HepG2 (cell line): ENCODE measurements around the gene SP6. TPM values are rescaled to one million over a fixed set of nuclear protein-coding genes. Genes with fewer than 3 reads are reported as not detected.
A peak's percentile ranks its signal among the peaks of the same experiment; 100 is the strongest.

ENCODE experiments used
- ATAC-seq: fragments of 200-7000 bp; cut with Tn5 transposase; 3 replicates; pipeline ENCODE4 v1.9.1; 2020; ENCODE audit warnings: mild to moderate bottlenecking, moderate library complexity
- BruUV-seq: library from RNA; stranded (reverse); fragments of 400-500 nt; replicated peaks from 2 replicates; lab custom pipeline; 2021; lab: Mats Ljungman, UMichigan
- CTCF ChIA-PET: fragments of 300-600 bp; formaldehyde crosslinking; extraction: SDS; loops from one replicate; lab custom pipeline; 2021; ENCODE audit warnings: low total read pairs, inconsistent platforms, low intra/inter-chr PET ratio; lab: Yijun Ruan, JAX
- POLR2A ChIA-PET: fragments of 350-600 bp; sonication (Branson Sonifier 250); formaldehyde crosslinking; loops from one replicate; lab custom pipeline; 2020; ENCODE audit warnings: antibody characterized with exemption, inconsistent platforms; lab: Yijun Ruan, JAX
- DNase-seq: peaks from one replicate; pipeline ENCODE4 v3.0.0-alpha.2; 2015; ENCODE audit warnings: low spot score
- FAIRE-seq: peaks from 3 replicates; lab custom pipeline; 2011; peaks lifted over from hg19 to GRCh38; lab: Jason Lieb, UNC
- H2AFZ ChIP-seq: one replicate; pipeline ENCODE4 v1.6.1; 2011; ENCODE audit warnings: low read length, inconsistent platforms
- H3K27ac ChIP-seq: fragments of 300-600 bp; 3 replicates; pipeline ENCODE4 v1.8.0; 2011; ENCODE audit warnings: mixed run types, mild to moderate bottlenecking, mixed read lengths, low read length, inconsistent platforms; ENCODE audit not compliant: insufficient read depth; ENCODE audit errors: extremely low read length
- H3K27me3 ChIP-seq, 2 experiments: fragments of 200-600 bp in 1 of 2; 2 replicates in 1 of 2; 3 replicates in 1 of 2; pipeline versions ENCODE4 v1.6.0 to v1.8.0; 2011; ENCODE audit warnings: low read length in 2 of 2, mild to moderate bottlenecking in 2 of 2, moderate library complexity in 2 of 2, inconsistent platforms in 1 of 2; ENCODE audit not compliant: insufficient read depth in 2 of 2, control insufficient read depth in 1 of 2
- H3K36me3 ChIP-seq, 2 experiments: fragments of 200-600 bp in 1 of 2; replicated peaks in 1 of 2; 2 replicates in 1 of 2; 3 replicates in 1 of 2; pipeline versions ENCODE4 v1.5.1 to v1.8.0; 2011; ENCODE audit warnings: low read length in 2 of 2, inconsistent platforms in 1 of 2; ENCODE audit not compliant: insufficient read depth in 2 of 2, control insufficient read depth in 1 of 2
- H3K4me1 ChIP-seq: 2 replicates; pipeline ENCODE4 v1.5.1; 2012; ENCODE audit warnings: low read length, inconsistent platforms; ENCODE audit not compliant: insufficient read depth
- H3K4me2 ChIP-seq: 2 replicates; pipeline ENCODE4 v1.6.0; 2011; ENCODE audit warnings: low read depth, low read length, inconsistent platforms
- H3K4me3 ChIP-seq, 3 experiments: fragments of 200-600 bp in 1 of 3; sonication (generic), shearing (Covaris generic) in 1 of 3; replicated peaks in 1 of 3; 2 replicates each; pipeline ENCODE4 v1.5.1; 2011 to 2016; ENCODE audit warnings: low read length in 3 of 3, inconsistent platforms in 2 of 3, low read depth in 2 of 3, mild to moderate bottlenecking in 2 of 3, control low read depth in 1 of 3, mixed read lengths in 1 of 3; ENCODE audit not compliant: insufficient read depth in 1 of 3
- H3K79me2 ChIP-seq: one replicate; pipeline ENCODE4 v1.6.1; 2011; ENCODE audit warnings: low read length, inconsistent platforms; ENCODE audit not compliant: insufficient read depth
- H3K9ac ChIP-seq: 2 replicates; pipeline ENCODE4 v1.6.0; 2011; ENCODE audit warnings: mild to moderate bottlenecking, low read depth, low read length, inconsistent platforms; ENCODE audit not compliant: insufficient read depth
- H3K9me3 ChIP-seq: 2 replicates; pipeline ENCODE4 v1.5.1; 2012; ENCODE audit warnings: mild to moderate bottlenecking, low read length
- H4K20me1 ChIP-seq: 2 replicates; pipeline ENCODE4 v1.6.0; 2011; ENCODE audit warnings: inconsistent platforms, mild to moderate bottlenecking, low read length, moderate library complexity; ENCODE audit not compliant: insufficient read depth
- BCL6 ChIP-seq: IDR thresholded peaks from 2 replicates; pipeline ENCODE4 v1.6.1; 2016; ENCODE audit warnings: missing genetic modification reagents, missing compliant biosample characterization
- IRF2 ChIP-seq: IDR thresholded peaks from 2 replicates; pipeline ENCODE4 v1.6.1; 2018; ENCODE audit warnings: missing genetic modification reagents, missing compliant biosample characterization
- JDP2 ChIP-seq: sonication (generic); formaldehyde crosslinking; IDR thresholded peaks from 2 replicates; pipeline ENCODE4 v1.8.1; 2022; ENCODE audit warnings: missing genetic modification reagents, borderline replicate concordance
- MAFK ChIP-seq, 2 experiments: IDR thresholded peaks in 1 of 2; conservative IDR thresholded peaks in 1 of 2; 2 replicates each; pipeline ENCODE4 v1.6.1; 2011; ENCODE audit warnings: improper control_type of control experiment in 2 of 2, low read length in 2 of 2
- MXD4 ChIP-seq: IDR thresholded peaks from 2 replicates; pipeline ENCODE4 v1.6.1; 2016; ENCODE audit warnings: mild to moderate bottlenecking, missing biosample characterization, missing genetic modification reagents
- POGZ ChIP-seq: sonication (generic); formaldehyde crosslinking; IDR thresholded peaks from 2 replicates; pipeline ENCODE4 v1.4.0; 2020; ENCODE audit warnings: mild to moderate bottlenecking, missing genetic modification reagents
- SMARCE1 ChIP-seq: fragments of 450-650 bp; IDR thresholded peaks from 2 replicates; pipeline ENCODE4 v1.6.1; 2017; ENCODE audit warnings: borderline replicate concordance
- ZBTB7B ChIP-seq: sonication (generic); formaldehyde crosslinking; IDR thresholded peaks from 2 replicates; pipeline ENCODE4 v1.4.0; 2020; ENCODE audit warnings: missing genetic modification reagents
- ZNF441 ChIP-seq: sonication (generic); formaldehyde crosslinking; IDR thresholded peaks from 2 replicates; pipeline ENCODE4 v1.7.0; 2021; ENCODE audit warnings: missing genetic modification reagents, borderline replicate concordance
- ZNF737 ChIP-seq: sonication (generic); formaldehyde crosslinking; IDR thresholded peaks from 2 replicates; pipeline ENCODE4 v1.5.0; 2020; ENCODE audit warnings: missing genetic modification reagents, mild to moderate bottlenecking, borderline replicate concordance
- ZZZ3 ChIP-seq: sonication (generic); formaldehyde crosslinking; IDR thresholded peaks from 2 replicates; pipeline ENCODE4 v1.4.0; 2020; ENCODE audit warnings: missing genetic modification reagents, mild to moderate bottlenecking, borderline replicate concordance
- WGBS: methylation state at CpG from one replicate; pipeline ENCODE4 v1.1.6; 2017; ENCODE audit warnings: low lambda C conversion rate; 5-methylcytosine and 5-hydroxymethylcytosine counted together
- in situ Hi-C: cut with HindIII; loops from 2 replicates; pipeline ENCODE4 v1.10.0; 2017; ENCODE audit warnings: low pct_unique_long_range_greater_than_20kb; ENCODE audit not compliant: extremely low pct_ligation_motif_present
- intact Hi-C: fragments of 100-400 bp; cut with micrococcal nuclease; formaldehyde crosslinking; loops from one replicate; pipeline ENCODE4 v1.10.0; 2022; ENCODE audit not compliant: unreplicated experiment
- polyA plus RNA-seq, 8 experiments: library from polyadenylated mRNA; depleted of rRNA in 3 of 8; stranded (reverse) in 7 of 8; unstranded in 1 of 8; fragments of >200 nt; fragmentation: Illumina TruSeq in 4 of 8; extraction: Trizol in 4 of 8; gene quantifications; 2 replicates each; pipeline versions ENCODE4 v1.2.1 to v1.2.3, GENCODE V29; 2011 to 2016; ENCODE audit warnings: low read depth in 4 of 8, missing spikeins in 1 of 8, mixed read lengths in 1 of 8; ENCODE audit not compliant: insufficient read depth in 1 of 8
- total RNA-seq, 5 experiments: library from RNA; depleted of rRNA; stranded (reverse); fragments of >200 nt; fragmentation: Illumina TruSeq; extraction: Trizol; gene quantifications; 2 replicates each; pipeline ENCODE4 v1.2.3, GENCODE V29; 2016; ENCODE audit warnings: low read depth in 1 of 5
- TF ChIP-seq, protein P1 (sequence below): sonication (generic); formaldehyde crosslinking; IDR thresholded peaks from 2 replicates; pipeline ENCODE4 v1.4.0; 2020; ENCODE audit warnings: missing genetic modification reagents
- TF ChIP-seq, protein P2 (sequence below): sonication (generic); formaldehyde crosslinking; IDR thresholded peaks from 2 replicates; pipeline ENCODE4 v1.5.0; 2020; ENCODE audit warnings: missing genetic modification reagents
- TF ChIP-seq, protein P3 (sequence below): sonication (generic); formaldehyde crosslinking; IDR thresholded peaks from 2 replicates; pipeline ENCODE4 v1.5.0; 2020; ENCODE audit warnings: mild to moderate bottlenecking, missing genetic modification reagents, moderate library complexity

The SP6 gene
- total and polyA plus RNA-seq, 2 of the 13 experiments (the other 11 are each of a cell fraction or from before 2014, with no cell fraction given), result 0.07 TPM

DNA sequence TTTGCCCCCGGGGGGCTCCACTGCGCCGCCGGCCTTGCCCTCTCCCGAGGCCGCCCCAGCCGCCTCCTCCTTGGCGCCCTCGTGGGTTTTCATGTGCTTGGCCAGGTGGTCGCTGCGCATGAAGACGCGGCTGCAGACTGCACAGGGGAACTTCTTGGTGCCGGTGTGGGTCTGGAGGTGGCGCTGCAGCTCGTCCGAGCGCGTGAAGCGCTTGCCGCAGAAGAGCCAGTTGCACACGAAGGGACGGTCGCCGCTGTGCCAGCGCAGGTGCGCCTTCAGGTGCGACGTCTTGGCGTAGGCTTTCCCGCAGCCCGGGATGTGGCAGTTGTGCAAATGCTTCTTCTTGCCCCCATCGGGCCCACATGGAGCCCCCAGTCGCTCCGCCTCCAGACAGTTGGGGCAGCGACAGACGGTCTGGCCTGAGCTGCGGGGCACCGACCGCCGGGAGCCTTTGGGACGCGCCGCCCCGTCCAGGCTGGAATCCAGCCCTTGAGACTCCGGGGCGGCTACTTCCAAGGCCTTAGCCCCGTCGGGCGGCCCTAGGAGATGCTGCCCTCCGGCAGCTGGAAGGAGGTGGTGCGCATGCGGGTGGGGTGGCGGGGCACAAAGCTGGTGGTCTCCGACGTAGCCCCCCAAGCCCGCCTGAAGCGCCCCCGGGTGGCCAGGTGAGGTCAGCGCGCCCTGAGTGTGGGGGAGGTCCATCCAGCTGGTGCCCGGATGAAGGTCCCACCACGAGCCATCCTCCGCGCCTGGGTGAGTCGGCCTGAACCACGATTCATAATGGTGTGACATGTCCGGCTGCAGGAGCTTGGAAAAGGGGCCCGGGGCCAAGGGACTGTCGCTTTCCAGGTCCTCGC is 3.4 kb downstream of the SP6 start:
- BruUV-seq, result no TSS peak
- ATAC-seq (no peak), FAIRE-seq (no peak), DNase-seq (no peak)
- in situ Hi-C loops (no loop called here), intact Hi-C loops (no loop called here)
- Histone ChIP-seq H3K4me3 (no peak overlapping the region), H3K27me3 (peaks cover 12 to 39% of the 10 kb centered on the region in 2 experiments), H3K4me2 (no peak overlapping the region), H3K9me3 (no peaks in the 10 kb centered on the region), H3K4me1 (peaks cover 35% of the 10 kb centered on the region), H3K36me3 (no peaks in the 10 kb centered on the region), H3K9ac (no peak overlapping the region), H2AFZ (no peak overlapping the region), H4K20me1 (no peaks in the 10 kb centered on the region), H3K79me2 (no peaks in the 10 kb centered on the region), H3K27ac (no peak overlapping the region)
- POLR2A ChIA-PET, result interaction anchor here (1.0 kb wide), 1 partner anchor 48 kb away, joined by 3 read pairs; the partner anchor contains the start of gene SP2
- WGBS, result 67% methylated on average over 48 of the region's 71 CpGs
- CTCF ChIA-PET, result no interaction called here
- TF ChIP-seq JDP2 (CRISPR knock-in tag) (no peak), IRF2 (CRISPR knock-in tag) (no peak), ZZZ3 (CRISPR knock-in tag) (no peak), SMARCE1 (no peak), MAFK (conservative IDR thresholded peaks at IDR 0.05 in 1 of 2, IDR thresholded peaks at IDR 0.05 in 1 of 2; ENCODE audit: low read length in 2 of 2) (no peak), BCL6 (CRISPR knock-in tag) (no peak), ZNF441 (CRISPR knock-in tag) (no peak), ZBTB7B (CRISPR knock-in tag) (peak; percentile 78; the same call in 1 of the 2 replicates), POGZ (no peak), ZNF737 (CRISPR knock-in tag) (no peak), MXD4 (CRISPR knock-in tag) (no peak)
- TF ChIP-seq, protein P1, sequence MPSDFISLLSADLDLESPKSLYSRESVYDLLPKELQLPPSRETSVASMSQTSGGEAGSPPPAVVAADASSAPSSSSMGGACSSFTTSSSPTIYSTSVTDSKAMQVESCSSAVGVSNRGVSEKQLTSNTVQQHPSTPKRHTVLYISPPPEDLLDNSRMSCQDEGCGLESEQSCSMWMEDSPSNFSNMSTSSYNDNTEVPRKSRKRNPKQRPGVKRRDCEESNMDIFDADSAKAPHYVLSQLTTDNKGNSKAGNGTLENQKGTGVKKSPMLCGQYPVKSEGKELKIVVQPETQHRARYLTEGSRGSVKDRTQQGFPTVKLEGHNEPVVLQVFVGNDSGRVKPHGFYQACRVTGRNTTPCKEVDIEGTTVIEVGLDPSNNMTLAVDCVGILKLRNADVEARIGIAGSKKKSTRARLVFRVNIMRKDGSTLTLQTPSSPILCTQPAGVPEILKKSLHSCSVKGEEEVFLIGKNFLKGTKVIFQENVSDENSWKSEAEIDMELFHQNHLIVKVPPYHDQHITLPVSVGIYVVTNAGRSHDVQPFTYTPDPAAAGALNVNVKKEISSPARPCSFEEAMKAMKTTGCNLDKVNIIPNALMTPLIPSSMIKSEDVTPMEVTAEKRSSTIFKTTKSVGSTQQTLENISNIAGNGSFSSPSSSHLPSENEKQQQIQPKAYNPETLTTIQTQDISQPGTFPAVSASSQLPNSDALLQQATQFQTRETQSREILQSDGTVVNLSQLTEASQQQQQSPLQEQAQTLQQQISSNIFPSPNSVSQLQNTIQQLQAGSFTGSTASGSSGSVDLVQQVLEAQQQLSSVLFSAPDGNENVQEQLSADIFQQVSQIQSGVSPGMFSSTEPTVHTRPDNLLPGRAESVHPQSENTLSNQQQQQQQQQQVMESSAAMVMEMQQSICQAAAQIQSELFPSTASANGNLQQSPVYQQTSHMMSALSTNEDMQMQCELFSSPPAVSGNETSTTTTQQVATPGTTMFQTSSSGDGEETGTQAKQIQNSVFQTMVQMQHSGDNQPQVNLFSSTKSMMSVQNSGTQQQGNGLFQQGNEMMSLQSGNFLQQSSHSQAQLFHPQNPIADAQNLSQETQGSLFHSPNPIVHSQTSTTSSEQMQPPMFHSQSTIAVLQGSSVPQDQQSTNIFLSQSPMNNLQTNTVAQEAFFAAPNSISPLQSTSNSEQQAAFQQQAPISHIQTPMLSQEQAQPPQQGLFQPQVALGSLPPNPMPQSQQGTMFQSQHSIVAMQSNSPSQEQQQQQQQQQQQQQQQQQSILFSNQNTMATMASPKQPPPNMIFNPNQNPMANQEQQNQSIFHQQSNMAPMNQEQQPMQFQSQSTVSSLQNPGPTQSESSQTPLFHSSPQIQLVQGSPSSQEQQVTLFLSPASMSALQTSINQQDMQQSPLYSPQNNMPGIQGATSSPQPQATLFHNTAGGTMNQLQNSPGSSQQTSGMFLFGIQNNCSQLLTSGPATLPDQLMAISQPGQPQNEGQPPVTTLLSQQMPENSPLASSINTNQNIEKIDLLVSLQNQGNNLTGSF (CRISPR knock-in tag), result no peak
- TF ChIP-seq, protein P2, sequence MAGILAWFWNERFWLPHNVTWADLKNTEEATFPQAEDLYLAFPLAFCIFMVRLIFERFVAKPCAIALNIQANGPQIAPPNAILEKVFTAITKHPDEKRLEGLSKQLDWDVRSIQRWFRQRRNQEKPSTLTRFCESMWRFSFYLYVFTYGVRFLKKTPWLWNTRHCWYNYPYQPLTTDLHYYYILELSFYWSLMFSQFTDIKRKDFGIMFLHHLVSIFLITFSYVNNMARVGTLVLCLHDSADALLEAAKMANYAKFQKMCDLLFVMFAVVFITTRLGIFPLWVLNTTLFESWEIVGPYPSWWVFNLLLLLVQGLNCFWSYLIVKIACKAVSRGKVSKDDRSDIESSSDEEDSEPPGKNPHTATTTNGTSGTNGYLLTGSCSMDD, result no peak
- TF ChIP-seq, protein P3, sequence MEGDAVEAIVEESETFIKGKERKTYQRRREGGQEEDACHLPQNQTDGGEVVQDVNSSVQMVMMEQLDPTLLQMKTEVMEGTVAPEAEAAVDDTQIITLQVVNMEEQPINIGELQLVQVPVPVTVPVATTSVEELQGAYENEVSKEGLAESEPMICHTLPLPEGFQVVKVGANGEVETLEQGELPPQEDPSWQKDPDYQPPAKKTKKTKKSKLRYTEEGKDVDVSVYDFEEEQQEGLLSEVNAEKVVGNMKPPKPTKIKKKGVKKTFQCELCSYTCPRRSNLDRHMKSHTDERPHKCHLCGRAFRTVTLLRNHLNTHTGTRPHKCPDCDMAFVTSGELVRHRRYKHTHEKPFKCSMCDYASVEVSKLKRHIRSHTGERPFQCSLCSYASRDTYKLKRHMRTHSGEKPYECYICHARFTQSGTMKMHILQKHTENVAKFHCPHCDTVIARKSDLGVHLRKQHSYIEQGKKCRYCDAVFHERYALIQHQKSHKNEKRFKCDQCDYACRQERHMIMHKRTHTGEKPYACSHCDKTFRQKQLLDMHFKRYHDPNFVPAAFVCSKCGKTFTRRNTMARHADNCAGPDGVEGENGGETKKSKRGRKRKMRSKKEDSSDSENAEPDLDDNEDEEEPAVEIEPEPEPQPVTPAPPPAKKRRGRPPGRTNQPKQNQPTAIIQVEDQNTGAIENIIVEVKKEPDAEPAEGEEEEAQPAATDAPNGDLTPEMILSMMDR (CRISPR knock-in tag), result peak; percentile 58
